GM23338 (cell line): ENCODE results near the gene PITRM1. TPM values are rescaled to one million over a fixed set of nuclear protein-coding genes. Genes with fewer than 3 reads are reported as not detected.

ENCODE experiments used
- ATAC-seq: fragments of 200-7000 bp; cut with Tn5 transposase; 3 replicates; pipeline ENCODE4 v1.9.1; 2020
- DNase-seq: peaks from one replicate; pipeline ENCODE4 v3.0.0-alpha.2; 2015; ENCODE audit warnings: low spot score
- H2AFZ ChIP-seq: fragments of 200-600 bp; sonication (generic); 2 replicates; pipeline ENCODE4 v1.8.0; 2016; ENCODE audit warnings: antibody characterized with exemption, mild to moderate bottlenecking, moderate library complexity
- H3F3A ChIP-seq: fragments of 200-600 bp; sonication (generic); replicated peaks from 2 replicates; pipeline ENCODE4 v1.8.0; 2017; ENCODE audit warnings: antibody characterized with exemption, mixed run types, low read depth
- H3K27ac ChIP-seq: fragments of 200-600 bp; sonication (generic); 2 replicates; pipeline ENCODE4 v1.6.1; 2016; ENCODE audit warnings: low read depth
- H3K27me3 ChIP-seq: fragments of 200-600 bp; sonication (generic); 2 replicates; pipeline ENCODE4 v1.8.0; 2016; ENCODE audit warnings: mild to moderate bottlenecking, mixed run types, moderate library complexity; ENCODE audit not compliant: insufficient read depth
- H3K36me3 ChIP-seq: fragments of 200-600 bp; sonication (generic); 2 replicates; pipeline ENCODE4 v1.8.0; 2016; ENCODE audit warnings: mild to moderate bottlenecking; ENCODE audit not compliant: insufficient read depth
- H3K4me1 ChIP-seq: fragments of 200-600 bp; sonication (generic); 2 replicates; pipeline ENCODE4 v1.8.0; 2016; ENCODE audit warnings: mild to moderate bottlenecking, moderate library complexity; ENCODE audit not compliant: insufficient read depth
- H3K4me2 ChIP-seq: fragments of 200-600 bp; sonication (generic); 2 replicates; pipeline ENCODE4 v1.7.1; 2017; ENCODE audit warnings: mixed run types
- H3K4me3 ChIP-seq: fragments of 200-600 bp; sonication (generic); 2 replicates; pipeline ENCODE4 v1.6.1; 2016; ENCODE audit warnings: mixed run types
- H3K79me2 ChIP-seq: fragments of 200-600 bp; sonication (generic); replicated peaks from 2 replicates; pipeline ENCODE4 v1.8.0; 2017; ENCODE audit warnings: mild to moderate bottlenecking; ENCODE audit not compliant: insufficient read depth
- H3K9me2 ChIP-seq: fragments of 200-600 bp; sonication (generic); 2 replicates; pipeline ENCODE4 v1.8.0; 2017; ENCODE audit not compliant: insufficient read depth
- H4K20me1 ChIP-seq: fragments of 200-600 bp; sonication (generic); replicated peaks from 2 replicates; pipeline ENCODE4 v1.8.0; 2017; ENCODE audit warnings: mild to moderate bottlenecking; ENCODE audit not compliant: insufficient read depth
- H3K27ac Mint-ChIP-seq: 2 replicates; pipeline ENCODE4 v1.8.0; 2020; ENCODE audit warnings: inconsistent platforms, mild to moderate bottlenecking, moderate library complexity, mixed read lengths
- H3K27me3 Mint-ChIP-seq: 3 replicates; pipeline ENCODE4 v1.8.0; 2022; ENCODE audit warnings: low read depth, mild to moderate bottlenecking, moderate library complexity, mixed read lengths, inconsistent platforms; ENCODE audit not compliant: insufficient read depth, poor library complexity
- H3K36me3 Mint-ChIP-seq: 3 replicates; pipeline ENCODE4 v1.8.0; 2021; ENCODE audit warnings: low read depth, mild to moderate bottlenecking, inconsistent platforms, moderate library complexity, mixed read lengths
- H3K4me1 Mint-ChIP-seq: 3 replicates; pipeline ENCODE4 v1.8.0; 2020; ENCODE audit warnings: mild to moderate bottlenecking, inconsistent platforms, mixed read lengths
- H3K4me3 Mint-ChIP-seq: 3 replicates; pipeline ENCODE4 v1.8.0; 2021; ENCODE audit warnings: moderate library complexity, mild to moderate bottlenecking, inconsistent platforms, mixed read lengths
- H3K9me3 Mint-ChIP-seq: 3 replicates; pipeline ENCODE4 v1.8.0; 2020; ENCODE audit warnings: moderate library complexity, mild to moderate bottlenecking, inconsistent platforms, mixed read lengths
- CREB1 ChIP-seq: fragments of 250-450 bp; sonication (Bioruptor Pico); IDR thresholded peaks from 2 replicates; pipeline ENCODE4 v1.5.0; 2020; ENCODE audit warnings: low read depth, mild to moderate bottlenecking, moderate library complexity
- EZH2 ChIP-seq: fragments of 200-600 bp; sonication (generic); IDR thresholded peaks from one replicate; pipeline ENCODE4 v1.8.0; 2017; ENCODE audit warnings: antibody characterized with exemption, mild to moderate bottlenecking, low read depth; ENCODE audit not compliant: unreplicated experiment
- EZH2phosphoT487 ChIP-seq: fragments of 200-600 bp; sonication (generic); IDR thresholded peaks from one replicate; pipeline ENCODE4 v1.8.1; 2018; ENCODE audit warnings: antibody characterized with exemption; ENCODE audit not compliant: unreplicated experiment
- JUNB ChIP-seq: IDR thresholded peaks from one replicate; pipeline ENCODE4 v1.6.1; 2016; ENCODE audit warnings: antibody characterized with exemption; ENCODE audit not compliant: unreplicated experiment
- NANOG ChIP-seq: IDR thresholded peaks from 2 replicates; pipeline ENCODE4 v1.6.1; 2016; ENCODE audit warnings: antibody characterized with exemption, borderline replicate concordance
- POLR2AphosphoS5 ChIP-seq: IDR thresholded peaks from 2 replicates; pipeline ENCODE4 v1.6.1; 2016; ENCODE audit warnings: antibody characterized with exemption, low read depth
- ZNF114 ChIP-seq: fragments of 250-450 bp; sonication (Bioruptor Pico); IDR thresholded peaks from 2 replicates; pipeline ENCODE4 v1.5.0; 2020; ENCODE audit warnings: mild to moderate bottlenecking, moderate library complexity
- ZNF331 ChIP-seq: fragments of 250-450 bp; sonication (Bioruptor Pico); IDR thresholded peaks from 2 replicates; pipeline ENCODE4 v1.5.0; 2020; ENCODE audit warnings: low read depth, mild to moderate bottlenecking, moderate library complexity
- polyA plus RNA-seq: library from polyadenylated mRNA; unstranded; fragments of >200 nt; fragmentation: Nextera tagmentation; extraction: Ambion mirVana; gene quantifications from 2 replicates; pipeline ENCODE4 v1.2.1, GENCODE V29; 2016
- total RNA-seq: library from RNA; depleted of rRNA; stranded (reverse); fragments of >200 nt; shearing (Covaris generic); gene quantifications from 2 replicates; pipeline ENCODE4 v1.2.3, GENCODE V29; 2014
- TF ChIP-seq, protein P1 (sequence below), 2 experiments: fragments of 200-600 bp in 1 of 2; sonication (generic) in 1 of 2; conservative IDR thresholded peaks; 2 replicates each; pipeline versions ENCODE4 v1.5.1 to v1.6.1; 2016 to 2017; ENCODE audit warnings: antibody characterized with exemption in 2 of 2, low read depth in 2 of 2, mild to moderate bottlenecking in 2 of 2, moderate library complexity in 1 of 2
- TF ChIP-seq, protein P2 (sequence below): IDR thresholded peaks from 2 replicates; pipeline ENCODE4 v1.6.1; 2016; ENCODE audit warnings: antibody characterized with exemption
- TF ChIP-seq, protein P3 (sequence below): fragments of 250-450 bp; sonication (Bioruptor Pico); IDR thresholded peaks from 2 replicates; pipeline ENCODE4 v1.5.0; 2020; ENCODE audit warnings: mild to moderate bottlenecking, moderate library complexity

The PITRM1 gene
- total and polyA plus RNA-seq, 2 experiments from 2014 or later, result 29.0 to 33.0 TPM

DNA sequence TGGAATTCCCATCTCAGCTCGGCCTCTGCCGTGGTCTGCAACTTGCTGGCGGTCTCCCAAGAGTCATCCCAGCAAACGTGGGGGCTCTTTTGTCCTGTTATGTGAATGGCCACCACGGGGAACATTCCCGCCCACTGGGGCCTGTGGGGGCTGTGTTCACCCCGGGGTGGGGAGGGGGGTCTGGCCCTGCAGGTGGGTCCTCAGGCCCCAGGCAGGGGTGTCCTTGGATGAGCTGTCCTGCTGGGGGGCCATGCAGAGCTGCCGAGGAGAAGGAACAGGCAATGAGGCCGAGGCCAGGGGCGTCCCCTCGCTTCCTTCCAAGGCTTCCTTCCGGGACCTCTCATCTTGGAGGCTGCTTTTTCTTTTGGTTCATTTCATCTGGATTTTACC lies 24.4 kb upstream of the PITRM1 start (continued):
- TF ChIP-seq EZH2, result no peak
- no peak for TF ChIP-seq JUNB
- TF ChIP-seq, protein P1, sequence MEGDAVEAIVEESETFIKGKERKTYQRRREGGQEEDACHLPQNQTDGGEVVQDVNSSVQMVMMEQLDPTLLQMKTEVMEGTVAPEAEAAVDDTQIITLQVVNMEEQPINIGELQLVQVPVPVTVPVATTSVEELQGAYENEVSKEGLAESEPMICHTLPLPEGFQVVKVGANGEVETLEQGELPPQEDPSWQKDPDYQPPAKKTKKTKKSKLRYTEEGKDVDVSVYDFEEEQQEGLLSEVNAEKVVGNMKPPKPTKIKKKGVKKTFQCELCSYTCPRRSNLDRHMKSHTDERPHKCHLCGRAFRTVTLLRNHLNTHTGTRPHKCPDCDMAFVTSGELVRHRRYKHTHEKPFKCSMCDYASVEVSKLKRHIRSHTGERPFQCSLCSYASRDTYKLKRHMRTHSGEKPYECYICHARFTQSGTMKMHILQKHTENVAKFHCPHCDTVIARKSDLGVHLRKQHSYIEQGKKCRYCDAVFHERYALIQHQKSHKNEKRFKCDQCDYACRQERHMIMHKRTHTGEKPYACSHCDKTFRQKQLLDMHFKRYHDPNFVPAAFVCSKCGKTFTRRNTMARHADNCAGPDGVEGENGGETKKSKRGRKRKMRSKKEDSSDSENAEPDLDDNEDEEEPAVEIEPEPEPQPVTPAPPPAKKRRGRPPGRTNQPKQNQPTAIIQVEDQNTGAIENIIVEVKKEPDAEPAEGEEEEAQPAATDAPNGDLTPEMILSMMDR (conservative IDR thresholded peaks at IDR 0.05; ENCODE audit: low read depth in 2 of 2), result no peak
- TF ChIP-seq, protein P2, sequence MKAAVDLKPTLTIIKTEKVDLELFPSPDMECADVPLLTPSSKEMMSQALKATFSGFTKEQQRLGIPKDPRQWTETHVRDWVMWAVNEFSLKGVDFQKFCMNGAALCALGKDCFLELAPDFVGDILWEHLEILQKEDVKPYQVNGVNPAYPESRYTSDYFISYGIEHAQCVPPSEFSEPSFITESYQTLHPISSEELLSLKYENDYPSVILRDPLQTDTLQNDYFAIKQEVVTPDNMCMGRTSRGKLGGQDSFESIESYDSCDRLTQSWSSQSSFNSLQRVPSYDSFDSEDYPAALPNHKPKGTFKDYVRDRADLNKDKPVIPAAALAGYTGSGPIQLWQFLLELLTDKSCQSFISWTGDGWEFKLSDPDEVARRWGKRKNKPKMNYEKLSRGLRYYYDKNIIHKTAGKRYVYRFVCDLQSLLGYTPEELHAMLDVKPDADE, result no peak
- no peak for TF ChIP-seq EZH2phosphoT487
- no peak for TF ChIP-seq NANOG
- TF ChIP-seq ZNF331 (CRISPR knock-in tag), result no peak

DNA sequence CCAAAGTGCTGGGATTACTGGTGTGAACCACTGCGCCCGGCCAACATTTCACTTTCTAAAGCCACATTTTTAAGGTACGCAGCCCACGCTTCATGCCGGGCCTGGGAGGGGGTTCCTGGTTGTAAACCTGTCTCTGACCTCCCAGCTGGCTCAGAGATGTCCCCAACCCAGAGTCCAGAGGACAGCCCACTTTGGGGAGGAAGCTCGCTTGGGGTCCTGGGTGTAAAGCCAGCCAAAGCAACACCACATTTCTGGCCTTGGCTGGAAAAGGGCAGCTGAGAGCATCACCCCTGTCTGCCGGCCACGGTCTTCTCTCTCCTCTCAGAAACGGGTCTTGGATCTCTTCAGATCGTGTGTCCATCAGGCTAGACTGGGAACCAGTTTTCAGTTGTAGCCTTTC lies 23.9 kb upstream of the PITRM1 start:
- no peaks in the 10 kb centered on the region; the same call in 2 of the 3 replicates for H3K36me3 Mint-ChIP-seq
- Histone ChIP-seq H3K36me3 (no peaks in the 10 kb centered on the region), H4K20me1 (no peaks in the 10 kb centered on the region), H3K4me3 (no peak overlapping the region), H3K27ac (no peak overlapping the region), H3K79me2 (no peaks in the 10 kb centered on the region), H3K27me3 (no peaks in the 10 kb centered on the region), H3K4me2 (no peak overlapping the region), H3K9me2 (no peaks in the 10 kb centered on the region), H2AFZ (no peak overlapping the region), H3K4me1 (no peaks in the 10 kb centered on the region), H3F3A (no peaks in the 10 kb centered on the region)
- H3K4me1 Mint-ChIP-seq, result peaks cover 13% of the 10 kb centered on the region
- H3K4me3 Mint-ChIP-seq, result no peak overlapping the region
- no peak overlapping the region for H3K27ac Mint-ChIP-seq
- H3K9me3 Mint-ChIP-seq, result no peaks in the 10 kb centered on the region
- H3K27me3 Mint-ChIP-seq, result peaks cover 6% of the 10 kb centered on the region
- DNase-seq, result no peak
- ATAC-seq, result no peak
- TF ChIP-seq EZH2phosphoT487 (no peak), ZNF114 (CRISPR knock-in tag) (no peak), POLR2AphosphoS5 (no peak), EZH2 (no peak), CREB1 (CRISPR knock-in tag) (no peak), JUNB (no peak), NANOG (no peak), ZNF331 (CRISPR knock-in tag) (no peak)
- TF ChIP-seq, protein P1 (conservative IDR thresholded peaks at IDR 0.05; ENCODE audit: low read depth in 2 of 2), result no peak
- TF ChIP-seq, protein P3, sequence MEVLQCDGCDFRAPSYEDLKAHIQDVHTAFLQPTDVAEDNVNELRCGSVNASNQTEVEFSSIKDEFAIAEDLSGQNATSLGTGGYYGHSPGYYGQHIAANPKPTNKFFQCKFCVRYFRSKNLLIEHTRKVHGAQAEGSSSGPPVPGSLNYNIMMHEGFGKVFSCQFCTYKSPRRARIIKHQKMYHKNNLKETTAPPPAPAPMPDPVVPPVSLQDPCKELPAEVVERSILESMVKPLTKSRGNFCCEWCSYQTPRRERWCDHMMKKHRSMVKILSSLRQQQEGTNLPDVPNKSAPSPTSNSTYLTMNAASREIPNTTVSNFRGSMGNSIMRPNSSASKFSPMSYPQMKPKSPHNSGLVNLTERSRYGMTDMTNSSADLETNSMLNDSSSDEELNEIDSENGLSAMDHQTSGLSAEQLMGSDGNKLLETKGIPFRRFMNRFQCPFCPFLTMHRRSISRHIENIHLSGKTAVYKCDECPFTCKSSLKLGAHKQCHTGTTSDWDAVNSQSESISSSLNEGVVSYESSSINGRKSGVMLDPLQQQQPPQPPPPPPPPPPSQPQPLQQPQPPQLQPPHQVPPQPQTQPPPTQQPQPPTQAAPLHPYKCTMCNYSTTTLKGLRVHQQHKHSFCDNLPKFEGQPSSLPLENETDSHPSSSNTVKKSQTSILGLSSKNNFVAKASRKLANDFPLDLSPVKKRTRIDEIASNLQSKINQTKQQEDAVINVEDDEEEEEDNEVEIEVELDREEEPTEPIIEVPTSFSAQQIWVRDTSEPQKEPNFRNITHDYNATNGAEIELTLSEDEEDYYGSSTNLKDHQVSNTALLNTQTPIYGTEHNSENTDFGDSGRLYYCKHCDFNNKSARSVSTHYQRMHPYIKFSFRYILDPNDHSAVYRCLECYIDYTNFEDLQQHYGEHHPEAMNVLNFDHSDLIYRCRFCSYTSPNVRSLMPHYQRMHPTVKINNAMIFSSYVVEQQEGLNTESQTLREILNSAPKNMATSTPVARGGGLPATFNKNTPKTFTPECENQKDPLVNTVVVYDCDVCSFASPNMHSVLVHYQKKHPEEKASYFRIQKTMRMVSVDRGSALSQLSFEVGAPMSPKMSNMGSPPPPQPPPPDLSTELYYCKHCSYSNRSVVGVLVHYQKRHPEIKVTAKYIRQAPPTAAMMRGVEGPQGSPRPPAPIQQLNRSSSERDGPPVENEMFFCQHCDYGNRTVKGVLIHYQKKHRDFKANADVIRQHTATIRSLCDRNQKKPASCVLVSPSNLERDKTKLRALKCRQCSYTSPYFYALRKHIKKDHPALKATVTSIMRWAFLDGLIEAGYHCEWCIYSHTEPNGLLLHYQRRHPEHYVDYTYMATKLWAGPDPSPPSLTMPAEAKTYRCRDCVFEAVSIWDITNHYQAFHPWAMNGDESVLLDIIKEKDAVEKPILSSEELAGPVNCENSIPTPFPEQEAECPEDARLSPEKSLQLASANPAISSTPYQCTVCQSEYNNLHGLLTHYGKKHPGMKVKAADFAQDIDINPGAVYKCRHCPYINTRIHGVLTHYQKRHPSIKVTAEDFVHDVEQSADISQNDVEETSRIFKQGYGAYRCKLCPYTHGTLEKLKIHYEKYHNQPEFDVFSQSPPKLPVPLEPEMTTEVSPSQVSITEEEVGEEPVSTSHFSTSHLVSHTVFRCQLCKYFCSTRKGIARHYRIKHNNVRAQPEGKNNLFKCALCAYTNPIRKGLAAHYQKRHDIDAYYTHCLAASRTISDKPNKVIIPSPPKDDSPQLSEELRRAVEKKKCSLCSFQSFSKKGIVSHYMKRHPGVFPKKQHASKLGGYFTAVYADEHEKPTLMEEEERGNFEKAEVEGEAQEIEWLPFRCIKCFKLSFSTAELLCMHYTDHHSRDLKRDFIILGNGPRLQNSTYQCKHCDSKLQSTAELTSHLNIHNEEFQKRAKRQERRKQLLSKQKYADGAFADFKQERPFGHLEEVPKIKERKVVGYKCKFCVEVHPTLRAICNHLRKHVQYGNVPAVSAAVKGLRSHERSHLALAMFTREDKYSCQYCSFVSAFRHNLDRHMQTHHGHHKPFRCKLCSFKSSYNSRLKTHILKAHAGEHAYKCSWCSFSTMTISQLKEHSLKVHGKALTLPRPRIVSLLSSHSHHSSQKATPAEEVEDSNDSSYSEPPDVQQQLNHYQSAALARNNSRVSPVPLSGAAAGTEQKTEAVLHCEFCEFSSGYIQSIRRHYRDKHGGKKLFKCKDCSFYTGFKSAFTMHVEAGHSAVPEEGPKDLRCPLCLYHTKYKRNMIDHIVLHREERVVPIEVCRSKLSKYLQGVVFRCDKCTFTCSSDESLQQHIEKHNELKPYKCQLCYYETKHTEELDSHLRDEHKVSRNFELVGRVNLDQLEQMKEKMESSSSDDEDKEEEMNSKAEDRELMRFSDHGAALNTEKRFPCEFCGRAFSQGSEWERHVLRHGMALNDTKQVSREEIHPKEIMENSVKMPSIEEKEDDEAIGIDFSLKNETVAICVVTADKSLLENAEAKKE, result no peak
- TF ChIP-seq, protein P2, result no peak
